ENCODE data around the gene CMTM8.

CMTM8 gene

DNA sequence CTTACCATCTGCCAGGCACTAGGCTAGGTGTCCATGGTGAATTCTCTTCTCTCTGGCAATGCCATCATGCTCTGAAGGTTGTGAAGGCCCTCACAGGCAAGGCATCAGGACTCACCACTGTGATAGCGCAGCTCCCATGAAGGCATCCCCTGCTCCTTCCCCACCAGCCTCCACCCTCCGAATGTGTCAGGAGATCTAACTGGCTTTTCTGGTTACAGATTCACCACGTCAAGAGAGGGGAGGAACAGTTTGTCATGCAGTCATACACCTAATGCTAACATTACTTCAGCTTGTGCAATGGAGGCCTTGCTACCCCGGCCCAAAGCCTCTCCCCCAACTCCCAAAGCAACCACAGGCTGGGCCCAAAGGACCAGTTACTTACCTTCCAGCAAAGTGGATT, 8.9 kb upstream of the CMTM8 start:
- no peak for DNase-seq (ENCODE audit: low read depth)

DNA sequence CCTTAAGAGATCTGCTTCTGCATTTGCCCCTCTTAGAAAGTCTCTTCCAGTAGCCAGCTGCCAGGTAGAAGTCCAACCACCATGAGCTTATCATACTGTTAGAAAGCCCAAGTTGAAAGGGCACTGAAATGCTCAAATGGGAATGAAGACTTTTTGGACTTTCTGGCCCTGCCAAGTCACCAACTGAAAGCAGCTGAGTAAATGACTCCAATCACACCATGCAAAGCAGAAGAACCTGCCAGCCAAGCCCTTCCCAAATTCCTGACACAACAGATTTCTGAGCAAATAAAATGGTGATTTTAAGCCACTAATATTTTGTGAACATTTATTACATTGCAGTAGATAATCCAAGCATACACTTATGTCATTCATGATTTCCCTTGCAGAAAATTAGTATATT, 2.1 kb upstream of the CMTM8 start:
- DNase-seq (ENCODE audit: low read depth): no peak

DNA sequence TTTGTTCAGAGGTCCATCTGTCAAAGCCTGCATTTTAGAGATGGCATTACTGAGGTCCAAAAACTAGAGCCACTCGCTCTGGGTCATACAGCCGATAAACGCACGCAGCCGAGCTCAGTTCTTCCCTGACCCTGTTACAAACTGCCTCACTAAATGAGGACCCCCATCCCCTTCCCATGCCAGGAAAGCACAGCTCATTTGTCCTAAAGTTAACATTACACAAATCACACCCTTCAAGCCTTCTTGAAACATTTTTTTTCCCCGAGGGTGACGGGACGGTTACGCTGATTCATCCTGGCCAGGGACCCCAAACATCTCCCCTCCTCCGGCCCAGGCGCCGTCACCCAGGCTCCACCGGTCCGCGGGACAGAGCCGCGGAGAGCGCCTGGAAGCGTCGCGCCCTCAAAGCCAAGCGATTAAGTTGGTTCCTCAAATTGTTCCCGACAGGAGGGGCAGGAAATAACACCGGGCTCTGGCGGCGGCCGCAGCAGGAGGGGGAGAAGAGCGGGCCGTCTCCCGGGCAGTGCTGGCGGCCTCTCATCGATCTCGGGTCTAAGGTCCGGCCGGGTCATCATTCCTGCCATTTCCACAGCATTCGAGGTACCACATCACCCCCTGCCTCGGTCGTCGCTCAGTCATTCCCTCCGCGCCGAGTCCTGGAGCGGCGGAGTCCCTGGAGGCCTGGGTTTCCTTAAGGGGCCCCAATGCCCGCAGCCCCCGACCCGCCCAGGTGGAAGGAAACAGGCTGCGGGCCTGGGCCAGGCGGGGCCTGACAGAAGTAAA, 619 bp upstream of the CMTM8 start:
- peak; percentile 18 for DNase-seq (ENCODE audit: low read depth)

DNA sequence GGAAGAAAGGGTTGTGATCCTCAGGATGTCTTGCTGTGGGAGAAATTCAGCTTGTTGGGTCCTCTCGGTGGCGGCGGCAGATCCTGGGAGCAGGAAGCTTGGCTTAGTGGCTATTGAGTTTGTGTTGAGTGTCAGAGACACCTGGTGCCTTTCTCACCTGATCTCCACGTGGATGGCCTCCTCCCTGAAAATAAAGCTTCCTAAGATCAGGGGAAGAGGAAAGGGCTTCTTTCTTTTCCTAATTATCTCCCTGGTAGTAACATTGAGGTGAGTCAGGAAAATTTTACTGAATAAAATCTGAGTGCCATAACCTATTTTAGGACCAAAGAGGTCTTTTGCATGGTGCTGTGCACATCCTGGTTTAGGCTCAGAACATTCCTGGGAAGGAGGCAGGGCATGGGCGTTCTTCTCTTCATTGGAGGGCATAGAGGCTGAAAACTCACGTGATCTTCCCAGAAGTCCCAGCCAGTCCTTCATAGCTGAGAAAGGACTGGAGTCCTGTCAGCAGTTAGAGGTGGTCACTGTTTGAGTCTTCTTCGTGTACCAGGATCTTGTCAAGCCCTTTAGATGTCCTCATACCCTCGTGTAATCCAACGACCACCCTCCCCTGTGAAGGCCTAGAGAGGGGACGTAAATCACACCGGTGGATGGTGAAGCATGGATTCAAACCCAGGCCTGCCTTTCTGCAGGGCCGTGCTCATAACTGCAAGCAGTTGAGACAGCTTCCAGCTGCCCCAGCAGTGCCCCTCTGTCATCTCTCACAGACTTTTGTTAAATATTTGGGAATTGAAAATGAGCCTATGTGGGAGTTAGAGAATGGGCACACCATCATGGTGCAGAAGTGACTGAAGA, 1.1 kb downstream of the CMTM8 start:
- DNase-seq (ENCODE audit: low read depth): no peak

DNA sequence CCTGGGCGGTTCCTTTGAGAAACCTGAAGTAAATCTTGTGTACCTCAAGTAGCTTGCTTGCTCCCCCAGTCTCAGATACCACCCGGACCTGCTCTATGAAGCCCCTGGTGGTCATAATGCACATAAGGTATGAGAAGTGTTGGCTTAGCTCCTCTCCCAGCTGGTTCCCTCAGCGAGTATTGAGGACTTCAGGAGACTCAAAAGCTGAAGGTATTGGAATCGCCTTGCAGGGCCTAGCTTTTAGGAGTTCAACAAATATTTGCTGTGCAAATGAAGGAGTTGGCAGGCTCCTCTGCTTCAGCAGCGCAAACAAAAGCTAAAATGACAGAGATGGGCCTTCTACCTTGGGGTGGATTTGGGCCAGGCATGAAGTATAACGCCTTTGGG, 1.7 kb downstream of the CMTM8 start:
- no peak for DNase-seq (ENCODE audit: low read depth)

DNA sequence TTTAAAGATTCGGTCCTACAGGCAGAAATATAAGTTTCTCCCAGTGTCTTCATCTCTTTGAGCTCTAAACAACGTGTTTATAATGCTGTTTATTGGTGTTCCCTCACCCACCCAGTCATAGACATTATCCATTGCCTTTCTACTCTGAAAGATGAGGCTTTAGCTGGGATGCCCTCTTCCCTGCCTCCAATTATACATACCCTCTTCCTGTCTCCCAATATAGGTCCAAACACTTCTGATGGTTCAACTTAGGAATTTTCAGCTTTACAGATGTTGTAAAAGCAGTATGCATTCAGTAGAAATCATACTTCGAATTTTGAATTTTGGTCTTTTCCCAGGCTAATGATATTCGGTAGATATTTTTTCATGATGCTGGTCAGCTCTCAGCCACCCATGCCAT, 2.6 kb downstream of the CMTM8 start:
- DNase-seq (ENCODE audit: low read depth): no peak

DNA sequence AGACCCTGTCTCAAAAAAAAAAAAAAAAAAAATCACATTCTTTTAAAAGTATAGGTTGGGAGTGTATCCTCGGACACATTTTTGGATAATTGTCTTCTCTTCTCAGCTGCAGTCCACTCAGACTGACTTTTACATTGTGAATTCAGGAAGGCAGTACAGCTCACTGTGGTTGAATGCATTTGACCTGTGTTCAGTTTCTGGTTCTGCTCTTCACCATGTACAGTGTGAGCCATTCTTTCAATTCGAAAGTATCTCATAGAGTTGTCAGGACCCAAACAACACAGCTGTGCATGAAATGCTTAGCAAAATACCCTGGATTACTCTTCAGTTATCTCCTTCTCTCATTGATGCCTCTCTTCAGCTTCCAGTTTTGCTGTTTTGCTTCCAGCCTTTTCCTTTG, 5.0 kb downstream of the CMTM8 start:
- no peak for DNase-seq (ENCODE audit: low read depth)

DNA sequence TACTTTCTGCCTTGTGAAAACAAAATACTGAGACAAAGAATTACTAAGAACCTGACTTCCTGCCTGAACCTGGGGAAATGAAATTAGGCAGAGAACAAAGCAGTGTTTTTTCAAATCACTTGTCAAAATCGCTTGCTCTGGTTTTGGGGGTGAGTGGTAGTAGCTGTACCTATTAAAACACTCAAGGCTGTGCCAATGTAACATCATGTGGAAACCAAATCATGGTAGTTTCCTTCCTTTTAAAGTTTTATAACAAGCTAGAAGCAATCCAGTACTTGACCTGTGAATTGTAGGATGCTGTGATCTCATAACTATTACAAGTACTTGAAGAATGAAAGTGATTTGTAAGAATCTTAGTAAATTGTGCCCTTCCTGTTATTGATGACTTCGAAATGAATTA, 6.7 kb downstream of the CMTM8 start:
- DNase-seq (ENCODE audit: low read depth): no peak

DNA sequence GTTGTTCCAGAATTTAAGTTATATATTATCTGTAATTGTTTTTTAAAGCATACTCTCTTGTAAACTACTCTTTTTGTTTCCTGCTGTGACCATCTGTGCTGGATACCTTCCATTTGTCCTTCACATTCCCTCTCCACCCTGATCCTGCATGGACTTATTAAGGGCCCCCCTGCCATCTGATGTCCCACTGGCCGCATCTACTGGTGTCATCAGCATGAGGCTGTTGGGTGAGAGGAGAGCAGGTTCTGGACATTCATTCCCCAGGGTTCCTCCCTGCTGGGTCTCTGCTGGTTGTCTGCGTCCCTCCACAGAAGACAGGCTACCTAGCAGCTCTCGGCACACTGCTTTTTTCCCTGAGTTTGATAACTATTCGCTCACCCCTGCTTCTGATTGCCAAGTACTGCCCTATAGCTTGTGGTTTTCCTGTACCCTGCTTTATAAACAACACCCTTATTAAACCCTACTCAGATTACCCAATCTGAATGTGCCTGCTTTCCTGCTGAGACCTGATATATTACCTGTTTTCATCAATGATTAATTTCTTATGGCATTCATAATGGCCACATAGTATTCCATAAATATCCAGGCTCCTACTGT, 7.7 kb downstream of the CMTM8 start:
- no peak for DNase-seq (ENCODE audit: low read depth)

DNA sequence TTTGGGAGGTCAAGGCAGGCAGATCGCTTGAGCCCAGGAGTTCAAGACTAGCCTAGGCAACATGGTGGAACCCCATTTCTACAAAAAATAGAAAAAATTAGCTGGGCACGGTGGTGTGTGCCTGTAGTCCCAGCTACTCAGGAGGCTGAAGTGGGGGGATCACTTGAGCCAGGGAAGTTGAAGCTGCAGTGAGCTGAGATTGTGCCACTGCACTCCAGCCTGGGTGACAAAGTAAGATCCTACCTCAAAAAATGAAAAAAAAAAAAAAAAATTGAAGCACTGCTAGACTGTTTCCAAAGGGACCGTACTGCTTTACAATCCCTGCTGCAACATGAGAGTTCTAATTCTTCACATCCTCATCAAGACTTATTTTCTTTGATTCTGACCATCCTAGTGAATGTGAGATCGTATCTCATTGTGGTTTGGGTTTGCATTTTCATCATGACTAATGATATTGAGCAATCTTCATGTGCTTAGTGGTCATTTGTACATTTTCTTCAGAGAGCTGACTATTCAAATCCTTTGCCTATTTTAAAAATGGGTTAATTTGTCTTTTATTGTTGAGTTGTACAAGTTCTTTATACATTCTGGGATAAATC, 10.8 kb downstream of the CMTM8 start:
- DNase-seq (ENCODE audit: low read depth): peak; percentile 88

DNA sequence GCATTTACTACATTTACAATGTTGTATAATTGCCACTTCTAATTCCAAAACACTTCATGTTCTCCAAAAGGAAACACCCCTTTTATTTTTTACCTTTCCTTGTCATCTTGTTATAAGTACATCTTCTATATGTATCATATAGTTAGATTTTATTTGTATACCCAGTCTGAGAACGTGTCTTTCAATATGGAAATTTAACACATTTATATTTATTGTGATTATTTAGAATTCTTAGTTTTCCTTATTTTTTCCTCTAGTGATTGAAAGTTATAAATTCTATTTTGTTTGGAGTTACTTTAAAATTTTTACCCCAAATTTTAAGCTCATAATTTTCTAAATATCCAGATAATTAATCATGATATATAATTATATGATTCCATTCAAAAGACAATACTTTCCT, 15.8 kb downstream of the CMTM8 start:
- no peak for DNase-seq (ENCODE audit: low read depth)

DNA sequence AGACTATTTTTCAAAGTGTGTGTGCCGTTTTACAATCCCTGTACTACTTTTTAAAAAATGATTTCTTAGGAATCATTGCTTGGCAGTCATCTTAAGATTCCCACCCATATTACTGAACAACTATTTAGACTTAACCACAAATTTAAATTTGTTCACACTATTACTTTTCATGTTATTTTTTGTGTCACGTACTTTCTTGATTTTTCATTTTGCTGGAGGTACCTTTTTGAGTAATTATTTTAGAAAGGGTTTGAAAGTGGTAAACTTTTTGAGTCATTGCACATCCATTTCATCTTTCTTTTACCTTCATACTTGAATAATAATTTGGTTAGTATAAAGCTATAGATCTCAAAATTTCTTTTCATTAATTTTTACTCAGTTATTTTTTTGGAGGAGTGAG, 16.9 kb downstream of the CMTM8 start:
- no peak for DNase-seq (ENCODE audit: low read depth)

DNA sequence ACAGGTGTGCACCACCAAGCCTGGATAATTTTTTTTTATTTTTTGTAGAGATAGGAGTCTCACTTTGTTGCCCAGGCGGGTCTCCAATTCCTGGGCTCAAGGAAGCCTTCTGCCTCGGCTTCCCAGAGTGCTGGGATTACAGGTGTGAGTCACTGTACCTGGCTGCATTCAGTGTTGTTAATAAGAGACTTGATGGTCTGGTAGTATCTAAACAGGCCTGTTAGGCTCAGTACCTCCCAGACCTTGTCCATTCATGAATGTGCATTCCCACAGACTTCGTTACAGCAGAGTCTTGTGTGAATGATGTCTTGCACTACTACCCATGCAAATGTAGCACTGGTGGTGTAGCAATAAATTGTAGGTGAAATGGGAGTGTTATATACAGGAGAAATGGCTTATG, 17.7 kb downstream of the CMTM8 start:
- DNase-seq (ENCODE audit: low read depth): no peak

DNA sequence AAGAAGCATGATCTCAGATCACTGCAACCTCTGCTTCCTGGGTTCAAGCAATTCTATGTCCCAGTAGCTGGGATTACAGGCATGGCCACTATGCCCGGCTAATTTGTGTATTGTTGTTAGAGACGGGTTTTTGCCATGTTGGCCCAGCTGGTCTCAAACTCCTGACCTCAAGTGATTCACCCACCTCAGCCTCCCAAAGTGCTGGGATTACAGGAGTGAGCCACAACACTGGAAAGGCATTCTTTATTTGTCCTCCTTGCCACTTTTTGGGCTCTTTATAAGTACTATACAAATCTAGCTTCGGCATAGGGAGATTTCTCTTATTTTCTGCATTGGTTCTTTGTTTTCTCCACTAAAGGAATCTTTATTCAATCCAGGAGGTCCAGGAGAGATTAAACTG, 18.6 kb downstream of the CMTM8 start:
- no peak for DNase-seq (ENCODE audit: low read depth)

DNA sequence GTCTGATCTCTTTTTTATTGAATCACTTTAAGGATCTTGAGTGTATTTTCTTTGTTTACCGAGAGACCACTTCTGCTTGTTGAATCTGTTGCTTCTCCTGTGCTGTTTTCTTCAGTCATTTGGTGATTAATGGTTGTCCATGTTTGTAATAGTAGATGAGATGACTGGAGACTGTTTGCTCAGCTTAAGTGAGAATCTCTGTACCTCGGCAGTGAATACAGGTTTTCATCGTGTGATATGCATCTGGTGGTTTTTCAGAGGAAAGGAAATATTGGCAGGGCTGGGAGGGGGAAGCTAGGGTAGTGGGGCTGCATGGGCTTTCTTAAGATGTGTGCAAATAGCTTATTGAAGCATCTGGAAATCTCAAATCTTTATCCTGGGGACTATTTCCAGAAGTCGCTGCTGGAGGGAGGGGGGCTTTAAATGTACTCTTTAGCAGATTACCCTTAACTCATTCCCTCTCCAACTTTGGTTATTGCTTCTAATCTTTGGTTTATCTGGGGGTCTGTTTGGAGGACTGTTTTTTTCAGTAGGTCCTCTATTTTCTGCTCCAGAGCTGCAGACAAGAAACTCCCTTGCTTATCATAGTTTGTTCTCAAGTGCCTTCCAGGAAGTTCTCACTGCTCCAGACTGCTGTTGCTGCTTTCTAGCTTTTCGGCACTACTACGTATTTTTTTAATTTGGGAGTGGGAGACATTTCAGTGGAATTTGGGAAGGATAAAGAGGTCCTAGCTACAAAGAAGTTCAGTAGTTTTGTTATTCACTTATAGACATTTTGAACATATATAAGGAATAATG, 19.4 kb downstream of the CMTM8 start:
- DNase-seq (ENCODE audit: low read depth): no peak

DNA sequence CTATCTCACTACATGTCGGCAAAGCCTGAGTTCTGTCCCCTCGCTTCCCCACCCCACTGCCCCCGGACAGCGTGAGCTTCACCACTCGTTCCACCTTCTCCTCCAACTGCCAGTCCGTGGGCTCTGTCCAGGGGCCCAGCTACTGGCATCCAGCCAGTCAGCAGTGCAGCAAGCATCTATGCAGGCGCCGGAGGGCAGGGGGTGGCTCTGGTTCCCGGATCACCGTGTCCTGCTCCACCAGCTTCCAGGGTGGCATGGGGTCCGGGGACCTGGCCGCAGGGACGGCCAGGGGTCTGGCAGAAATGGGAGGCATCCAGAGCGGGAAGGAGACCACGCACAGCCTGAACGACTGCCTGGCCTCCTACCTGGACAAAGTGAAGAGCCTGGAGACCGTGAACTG, 20.4 kb downstream of the CMTM8 start:
- no peak for DNase-seq (ENCODE audit: low read depth)

DNA sequence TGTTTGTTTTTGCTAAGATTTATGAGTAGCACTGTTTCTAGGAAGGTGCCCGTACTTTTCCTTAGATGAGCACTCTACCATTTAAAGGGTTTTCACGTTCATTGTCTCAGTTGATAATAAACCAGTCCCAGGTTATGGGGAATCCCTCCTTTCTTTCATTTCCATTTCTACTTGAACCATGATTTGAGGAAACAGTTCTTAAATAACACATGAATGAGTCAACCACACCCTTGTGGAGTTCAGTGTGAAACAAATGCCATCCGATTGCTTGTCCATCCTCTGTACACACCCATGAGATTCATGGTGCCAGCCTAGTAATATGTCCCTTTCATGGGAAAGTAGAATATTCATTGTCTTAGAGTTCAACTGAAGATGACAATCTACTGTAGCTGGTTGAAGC, 23.1 kb downstream of the CMTM8 start:
- DNase-seq (ENCODE audit: low read depth): no peak

DNA sequence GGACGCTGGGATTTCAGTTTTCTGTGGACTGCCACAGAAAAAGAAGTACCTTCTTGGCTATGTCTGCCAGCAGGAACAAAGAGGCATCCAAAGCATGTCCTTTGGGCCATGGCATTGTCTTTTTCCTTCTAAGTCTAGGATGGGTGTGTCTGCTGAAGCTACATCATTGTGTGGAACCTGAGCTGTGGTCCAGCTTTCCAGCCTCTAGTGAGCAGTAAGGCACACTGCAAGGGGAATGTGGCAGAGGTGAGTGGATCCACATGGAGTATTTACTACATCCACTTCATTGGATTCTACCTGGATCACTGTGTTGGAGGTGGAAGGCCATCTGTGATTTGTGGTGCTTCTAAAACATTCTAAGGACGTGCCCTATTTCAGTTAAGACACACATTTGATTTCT, 23.7 kb downstream of the CMTM8 start:
- DNase-seq (ENCODE audit: low read depth): no peak

DNA sequence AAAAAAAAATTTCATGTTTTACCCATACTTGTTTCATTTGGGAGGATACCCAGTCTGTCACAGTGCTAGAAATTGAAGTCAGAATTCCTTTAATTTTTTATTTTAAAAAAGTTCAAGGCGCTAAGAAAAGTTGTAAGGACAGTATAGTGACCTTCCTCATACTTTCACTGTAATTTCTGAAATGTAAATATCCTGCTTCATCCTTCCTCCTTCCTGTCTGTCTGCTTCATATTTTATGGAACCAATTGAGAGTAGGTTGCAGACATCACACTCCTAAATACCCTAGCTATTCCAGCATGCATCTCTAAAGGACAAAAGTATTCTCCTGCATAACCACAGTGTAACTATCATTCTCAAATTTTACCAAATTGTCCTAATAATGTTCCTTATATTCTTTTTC, 35.8 kb downstream of the CMTM8 start:
- DNase-seq (ENCODE audit: low read depth): no peak

DNA sequence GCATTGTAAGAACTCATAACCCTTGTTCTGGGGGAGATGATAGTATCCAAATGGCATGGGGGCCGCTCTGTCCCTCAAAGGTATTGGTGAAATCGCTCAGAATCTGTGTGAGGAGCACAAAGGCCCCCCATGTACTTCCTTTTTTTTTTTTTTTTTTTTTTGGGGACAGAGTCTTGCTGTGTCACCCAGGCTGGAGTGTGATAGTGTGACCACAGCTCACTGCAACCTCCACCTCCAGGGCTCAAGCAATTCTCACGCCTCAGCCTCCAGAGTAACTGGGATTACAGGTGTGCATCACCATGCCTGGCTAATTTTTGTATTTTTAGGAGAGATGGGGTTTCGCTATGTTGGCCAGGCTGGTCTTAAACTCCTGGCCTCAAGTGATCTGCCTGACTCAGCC, 37.0 kb downstream of the CMTM8 start:
- DNase-seq (ENCODE audit: low read depth): no peak

DNA sequence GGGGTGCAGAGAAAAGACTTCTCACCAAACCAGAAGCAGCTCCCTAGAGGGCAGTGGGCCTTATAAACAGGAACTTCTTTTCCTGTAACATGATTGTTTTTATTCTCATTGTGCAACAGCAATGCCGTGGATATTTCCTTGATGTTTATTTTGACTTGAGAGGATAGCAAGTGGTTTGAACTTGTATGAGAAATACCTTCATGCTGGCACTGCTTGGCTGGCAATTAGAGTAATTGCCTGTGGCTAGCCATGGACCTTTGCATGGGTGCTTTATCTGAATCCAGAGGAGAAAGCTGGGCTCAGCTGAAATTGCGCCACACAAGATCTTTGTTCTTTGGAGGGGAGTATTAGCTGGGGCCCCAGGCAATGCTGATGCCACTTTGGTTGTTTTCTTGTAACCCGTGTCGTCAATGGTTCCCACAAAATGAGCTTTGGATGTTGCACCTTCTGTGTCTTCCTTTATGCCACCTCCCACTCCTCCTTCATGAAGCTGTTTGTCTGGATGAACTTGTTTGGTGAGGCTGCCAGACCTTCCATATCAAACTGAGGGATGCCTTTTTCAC, 37.9 kb downstream of the CMTM8 start:
- peak; percentile 13 for DNase-seq (ENCODE audit: low read depth)

DNA sequence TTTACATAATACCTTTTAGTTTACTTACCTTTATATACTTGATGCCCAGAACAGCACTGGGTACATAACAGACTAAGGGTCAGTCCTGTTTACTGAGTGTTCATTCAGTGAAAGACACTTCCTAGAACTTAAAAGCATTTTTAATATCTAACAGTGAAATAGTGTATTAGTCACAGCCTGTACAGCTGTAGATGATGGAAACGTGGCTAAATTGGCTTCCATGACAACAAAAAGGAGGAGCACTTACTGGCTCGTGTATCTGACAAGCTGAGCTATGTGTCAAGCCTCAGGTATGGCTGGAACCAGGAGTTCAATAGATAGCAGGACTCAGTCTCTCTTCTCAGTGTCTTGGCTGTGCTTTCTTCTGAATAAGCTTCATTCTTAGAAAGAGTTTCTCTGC, 40.2 kb downstream of the CMTM8 start:
- no peak for DNase-seq (ENCODE audit: low read depth)
